Panc1 (cell line): Measurements from ENCODE around the gene DAPK1. TPM values are rescaled to one million over a fixed set of nuclear protein-coding genes. Genes with fewer than 3 reads are reported as not detected.

Source experiments
- ATAC-seq: fragments of 200-7000 bp; cut with Tn5 transposase; 2 replicates; pipeline ENCODE4 v1.9.1; 2020; ENCODE audit warnings: mild to moderate bottlenecking, moderate library complexity
- BruUV-seq: library from RNA; stranded (reverse); fragments of 400-500 nt; replicated peaks from 2 replicates; lab custom pipeline; 2021; lab: Mats Ljungman, UMichigan
- CTCF ChIA-PET: fragments of 300-600 bp; sonication (Branson Sonifier 250); formaldehyde crosslinking; loops from one replicate; lab custom pipeline; 2022; ENCODE audit warnings: antibody characterized with exemption; lab: Charles Lee
- POLR2A ChIA-PET: fragments of 300-600 bp; sonication (Branson Sonifier 250); formaldehyde crosslinking; loops from one replicate; lab custom pipeline; 2022; ENCODE audit warnings: antibody characterized with exemption; lab: Charles Lee
- DNase-seq: peaks from one replicate; pipeline ENCODE4 v3.0.0-alpha.2; 2010; ENCODE audit warnings: low read depth, low spot score
- H3K27ac ChIP-seq: 2 replicates; pipeline ENCODE4 v1.5.1; 2011; ENCODE audit warnings: mild to moderate bottlenecking, low read length, inconsistent platforms
- H3K27me3 ChIP-seq: fragments of 200-500 bp; sonication (Bioruptor generic); 2 replicates; pipeline ENCODE4 v1.6.0; 2014; ENCODE audit warnings: low read length, inconsistent platforms; ENCODE audit not compliant: control insufficient read depth, insufficient read depth
- H3K36me3 ChIP-seq: fragments of 200-500 bp; sonication (Bioruptor generic); 2 replicates; pipeline ENCODE4 v1.5.1; 2014; ENCODE audit warnings: inconsistent platforms, mild to moderate bottlenecking, low read length, moderate library complexity; ENCODE audit not compliant: control insufficient read depth, insufficient read depth
- H3K4me1 ChIP-seq: 2 replicates; pipeline ENCODE4 v1.5.1; 2011; ENCODE audit warnings: inconsistent platforms, mild to moderate bottlenecking, low read length, moderate library complexity; ENCODE audit not compliant: control insufficient read depth, insufficient read depth
- H3K4me3 ChIP-seq, 2 experiments: 2 replicates each; pipeline ENCODE4 v1.5.1; 2011 to 2012; ENCODE audit warnings: low read depth in 2 of 2, low read length in 2 of 2, mild to moderate bottlenecking in 2 of 2, inconsistent platforms in 1 of 2, moderate library complexity in 1 of 2
- H3K9me3 ChIP-seq: fragments of 200-500 bp; sonication (Bioruptor generic); 2 replicates; pipeline ENCODE4 v1.5.1; 2014; ENCODE audit warnings: low read depth, mild to moderate bottlenecking, inconsistent platforms, low read length, moderate library complexity; ENCODE audit not compliant: control insufficient read depth, insufficient read depth
- POLR2AphosphoS5 ChIP-seq: IDR thresholded peaks from 2 replicates; pipeline ENCODE4 v1.6.1; 2012; ENCODE audit warnings: mild to moderate bottlenecking, low read depth, low read length, moderate library complexity
- SIN3A ChIP-seq: IDR thresholded peaks from 2 replicates; pipeline ENCODE4 v1.6.1; 2012; ENCODE audit warnings: low read depth, mild to moderate bottlenecking, low read length, moderate library complexity, borderline replicate concordance; ENCODE audit not compliant: insufficient read depth
- TCF7L2 ChIP-seq: IDR thresholded peaks from 2 replicates; pipeline ENCODE4 v1.6.1; 2011; ENCODE audit warnings: mild to moderate bottlenecking, low read depth, low read length, inconsistent platforms
- in situ Hi-C: cut with HindIII; loops from 2 replicates; pipeline ENCODE4 v1.10.0; 2016; ENCODE audit warnings: low sequenced_read_pairs, low pct_unique_long_range_greater_than_20kb
- intact Hi-C: fragments of 100-400 bp; cut with micrococcal nuclease; formaldehyde crosslinking; loops from one replicate; pipeline ENCODE4 v1.10.0; 2022; ENCODE audit not compliant: unreplicated experiment
- total RNA-seq: library from RNA; stranded (reverse); gene quantifications from one replicate; pipeline ENCODE4 v1.2.1, GENCODE V29; 2021; ENCODE audit not compliant: unreplicated experiment
- TF ChIP-seq, protein P1 (sequence below): fragments of 450-650 bp; IDR thresholded peaks from 2 replicates; pipeline ENCODE4 v1.5.1; 2017; ENCODE audit warnings: mild to moderate bottlenecking
- TF ChIP-seq, protein P2 (sequence below), 2 experiments: IDR thresholded peaks; 2 replicates each; pipeline ENCODE4 v1.6.1; 2011 to 2012; ENCODE audit warnings: low read depth in 2 of 2, control low read depth in 1 of 2, low read length in 1 of 2, mild to moderate bottlenecking in 1 of 2, moderate library complexity in 1 of 2; ENCODE audit not compliant: insufficient read depth in 1 of 2

Gene DAPK1
- total RNA-seq, 1 experiment from 2014 or later, result 0.87 TPM

DNA sequence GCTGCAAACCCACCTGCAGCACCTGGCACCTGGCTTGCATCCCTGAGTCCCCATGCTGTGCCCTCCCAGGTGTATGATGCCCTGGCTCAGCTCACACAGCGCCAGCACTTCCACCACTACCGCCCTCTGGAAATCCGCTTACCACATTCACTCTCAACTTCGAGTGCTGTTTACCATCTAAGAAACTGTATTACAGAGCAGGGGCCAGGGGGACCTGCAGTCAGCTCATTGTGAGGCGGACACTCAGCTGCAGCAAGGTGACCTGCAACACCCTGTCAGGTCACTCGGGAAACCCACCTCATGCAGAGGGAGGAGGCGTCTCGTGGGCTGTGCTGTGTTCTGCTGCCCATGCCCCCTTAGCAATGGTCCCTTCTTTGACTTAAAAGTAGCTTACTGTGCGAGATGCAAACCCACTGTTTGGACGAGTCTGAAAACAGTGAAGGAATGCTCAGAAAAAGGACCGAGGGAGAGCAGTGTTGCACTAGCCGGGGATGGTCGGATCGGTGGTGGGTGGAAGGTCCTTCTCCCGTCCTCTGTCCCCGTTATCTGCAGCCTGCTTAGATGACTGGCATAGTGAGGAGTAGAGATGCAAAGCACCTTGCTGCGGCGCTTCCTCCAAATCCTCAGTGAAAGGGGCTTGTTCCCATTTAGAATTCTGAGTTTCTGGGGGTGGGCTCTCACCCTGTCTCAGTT, 173.1 kb downstream of the DAPK1 start:
- CTCF ChIA-PET, result no interaction called here
- TF ChIP-seq, protein P1, sequence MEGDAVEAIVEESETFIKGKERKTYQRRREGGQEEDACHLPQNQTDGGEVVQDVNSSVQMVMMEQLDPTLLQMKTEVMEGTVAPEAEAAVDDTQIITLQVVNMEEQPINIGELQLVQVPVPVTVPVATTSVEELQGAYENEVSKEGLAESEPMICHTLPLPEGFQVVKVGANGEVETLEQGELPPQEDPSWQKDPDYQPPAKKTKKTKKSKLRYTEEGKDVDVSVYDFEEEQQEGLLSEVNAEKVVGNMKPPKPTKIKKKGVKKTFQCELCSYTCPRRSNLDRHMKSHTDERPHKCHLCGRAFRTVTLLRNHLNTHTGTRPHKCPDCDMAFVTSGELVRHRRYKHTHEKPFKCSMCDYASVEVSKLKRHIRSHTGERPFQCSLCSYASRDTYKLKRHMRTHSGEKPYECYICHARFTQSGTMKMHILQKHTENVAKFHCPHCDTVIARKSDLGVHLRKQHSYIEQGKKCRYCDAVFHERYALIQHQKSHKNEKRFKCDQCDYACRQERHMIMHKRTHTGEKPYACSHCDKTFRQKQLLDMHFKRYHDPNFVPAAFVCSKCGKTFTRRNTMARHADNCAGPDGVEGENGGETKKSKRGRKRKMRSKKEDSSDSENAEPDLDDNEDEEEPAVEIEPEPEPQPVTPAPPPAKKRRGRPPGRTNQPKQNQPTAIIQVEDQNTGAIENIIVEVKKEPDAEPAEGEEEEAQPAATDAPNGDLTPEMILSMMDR, result no peak
- TF ChIP-seq SIN3A (no peak), TCF7L2 (no peak), POLR2AphosphoS5 (no peak)
- TF ChIP-seq, protein P2, sequence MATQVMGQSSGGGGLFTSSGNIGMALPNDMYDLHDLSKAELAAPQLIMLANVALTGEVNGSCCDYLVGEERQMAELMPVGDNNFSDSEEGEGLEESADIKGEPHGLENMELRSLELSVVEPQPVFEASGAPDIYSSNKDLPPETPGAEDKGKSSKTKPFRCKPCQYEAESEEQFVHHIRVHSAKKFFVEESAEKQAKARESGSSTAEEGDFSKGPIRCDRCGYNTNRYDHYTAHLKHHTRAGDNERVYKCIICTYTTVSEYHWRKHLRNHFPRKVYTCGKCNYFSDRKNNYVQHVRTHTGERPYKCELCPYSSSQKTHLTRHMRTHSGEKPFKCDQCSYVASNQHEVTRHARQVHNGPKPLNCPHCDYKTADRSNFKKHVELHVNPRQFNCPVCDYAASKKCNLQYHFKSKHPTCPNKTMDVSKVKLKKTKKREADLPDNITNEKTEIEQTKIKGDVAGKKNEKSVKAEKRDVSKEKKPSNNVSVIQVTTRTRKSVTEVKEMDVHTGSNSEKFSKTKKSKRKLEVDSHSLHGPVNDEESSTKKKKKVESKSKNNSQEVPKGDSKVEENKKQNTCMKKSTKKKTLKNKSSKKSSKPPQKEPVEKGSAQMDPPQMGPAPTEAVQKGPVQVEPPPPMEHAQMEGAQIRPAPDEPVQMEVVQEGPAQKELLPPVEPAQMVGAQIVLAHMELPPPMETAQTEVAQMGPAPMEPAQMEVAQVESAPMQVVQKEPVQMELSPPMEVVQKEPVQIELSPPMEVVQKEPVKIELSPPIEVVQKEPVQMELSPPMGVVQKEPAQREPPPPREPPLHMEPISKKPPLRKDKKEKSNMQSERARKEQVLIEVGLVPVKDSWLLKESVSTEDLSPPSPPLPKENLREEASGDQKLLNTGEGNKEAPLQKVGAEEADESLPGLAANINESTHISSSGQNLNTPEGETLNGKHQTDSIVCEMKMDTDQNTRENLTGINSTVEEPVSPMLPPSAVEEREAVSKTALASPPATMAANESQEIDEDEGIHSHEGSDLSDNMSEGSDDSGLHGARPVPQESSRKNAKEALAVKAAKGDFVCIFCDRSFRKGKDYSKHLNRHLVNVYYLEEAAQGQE (IDR thresholded peaks at IDR 0.05; ENCODE audit: insufficient read depth in 1 of 2, low read depth in 2 of 2, low read length in 1 of 2), result no peak
- intact Hi-C loops (no loop called here), in situ Hi-C loops (no loop called here)
- no peak for ATAC-seq
- BruUV-seq, result no TSS peak
- DNase-seq, result no peak
- no peak overlapping the region for H3K27ac ChIP-seq
- no peaks in the 10 kb centered on the region for H3K36me3 ChIP-seq
- no peaks in the 10 kb centered on the region for H3K9me3 ChIP-seq
- POLR2A ChIA-PET, result no interaction called here
- no peak overlapping the region for H3K4me3 ChIP-seq
- H3K27me3 ChIP-seq, result no peaks in the 10 kb centered on the region
- H3K4me1 ChIP-seq, result no peaks in the 10 kb centered on the region

DNA sequence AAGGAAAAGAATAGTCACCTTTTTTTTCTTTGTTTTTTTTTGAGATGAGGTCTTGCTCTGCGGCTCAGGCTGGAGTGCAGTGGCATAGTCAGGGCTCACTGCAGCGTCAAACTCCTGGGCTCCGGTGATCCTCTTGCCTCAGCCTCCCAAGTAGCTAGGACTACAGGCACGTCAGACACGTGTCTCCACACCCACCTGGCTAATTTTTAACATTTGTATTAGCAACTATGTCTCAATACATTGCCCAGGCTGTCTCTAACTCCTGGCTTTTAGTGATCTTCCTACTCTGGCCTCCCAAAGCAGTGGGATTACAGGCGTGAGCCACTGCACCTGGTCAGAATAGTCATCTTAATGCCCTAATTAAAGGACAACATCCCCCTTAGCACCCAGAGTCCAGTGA, 173.8 kb downstream of the DAPK1 start:
- Histone ChIP-seq H3K27me3 (no peaks in the 10 kb centered on the region), H3K27ac (no peak overlapping the region), H3K4me1 (no peaks in the 10 kb centered on the region), H3K4me3 (no peak overlapping the region), H3K36me3 (no peaks in the 10 kb centered on the region), H3K9me3 (no peaks in the 10 kb centered on the region)
- in situ Hi-C loops (no loop called here), intact Hi-C loops (no loop called here)
- TF ChIP-seq POLR2AphosphoS5, result no peak
- no peak for TF ChIP-seq TCF7L2
- TF ChIP-seq, protein P2 (IDR thresholded peaks at IDR 0.05; ENCODE audit: insufficient read depth in 1 of 2, low read depth in 2 of 2, low read length in 1 of 2), result no peak
- TF ChIP-seq SIN3A, result no peak
- TF ChIP-seq, protein P1, result no peak
- ChIA-PET CTCF (no interaction called here), POLR2A (no interaction called here)
- DNase-seq (no peak), ATAC-seq (no peak)
- BruUV-seq, result no TSS peak
